ENCODE results near the gene NIPAL1.

Gene NIPAL1

DNA sequence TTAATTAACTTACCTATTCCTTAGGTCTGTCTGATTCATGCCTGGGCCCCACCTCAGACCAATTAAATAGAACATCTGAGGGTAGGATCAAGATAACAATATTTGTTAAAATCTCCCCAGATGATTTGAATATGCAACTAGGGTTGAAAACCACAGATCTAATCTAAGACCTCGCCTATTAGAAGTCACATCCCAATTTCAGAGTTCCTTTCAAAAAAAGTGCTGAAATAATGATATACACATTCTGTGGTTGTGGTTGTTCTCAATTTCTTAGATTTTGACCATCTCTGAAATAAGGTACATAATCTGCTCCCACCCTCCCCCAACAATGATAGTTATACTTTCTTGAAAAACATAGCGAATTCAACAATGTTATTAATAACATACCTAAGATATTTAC is 27.7 kb downstream of the NIPAL1 start (continued):
- TF ChIP-seq, protein P1, sequence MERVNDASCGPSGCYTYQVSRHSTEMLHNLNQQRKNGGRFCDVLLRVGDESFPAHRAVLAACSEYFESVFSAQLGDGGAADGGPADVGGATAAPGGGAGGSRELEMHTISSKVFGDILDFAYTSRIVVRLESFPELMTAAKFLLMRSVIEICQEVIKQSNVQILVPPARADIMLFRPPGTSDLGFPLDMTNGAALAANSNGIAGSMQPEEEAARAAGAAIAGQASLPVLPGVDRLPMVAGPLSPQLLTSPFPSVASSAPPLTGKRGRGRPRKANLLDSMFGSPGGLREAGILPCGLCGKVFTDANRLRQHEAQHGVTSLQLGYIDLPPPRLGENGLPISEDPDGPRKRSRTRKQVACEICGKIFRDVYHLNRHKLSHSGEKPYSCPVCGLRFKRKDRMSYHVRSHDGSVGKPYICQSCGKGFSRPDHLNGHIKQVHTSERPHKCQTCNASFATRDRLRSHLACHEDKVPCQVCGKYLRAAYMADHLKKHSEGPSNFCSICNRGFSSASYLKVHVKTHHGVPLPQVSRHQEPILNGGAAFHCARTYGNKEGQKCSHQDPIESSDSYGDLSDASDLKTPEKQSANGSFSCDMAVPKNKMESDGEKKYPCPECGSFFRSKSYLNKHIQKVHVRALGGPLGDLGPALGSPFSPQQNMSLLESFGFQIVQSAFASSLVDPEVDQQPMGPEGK (CRISPR knock-in tag; IDR thresholded peaks at IDR 0.05; ENCODE audit: borderline replicate concordance), result no peak
- TF ChIP-seq ESRRG (CRISPR knock-in tag; IDR thresholded peaks at IDR 0.05), result no peak
- no peak for TF ChIP-seq ZFP30 (CRISPR knock-in tag; IDR thresholded peaks at IDR 0.05)
- no peak for TF ChIP-seq ARNTL (CRISPR knock-in tag; IDR thresholded peaks at IDR 0.05; ENCODE audit: borderline replicate concordance, low read depth)

DNA sequence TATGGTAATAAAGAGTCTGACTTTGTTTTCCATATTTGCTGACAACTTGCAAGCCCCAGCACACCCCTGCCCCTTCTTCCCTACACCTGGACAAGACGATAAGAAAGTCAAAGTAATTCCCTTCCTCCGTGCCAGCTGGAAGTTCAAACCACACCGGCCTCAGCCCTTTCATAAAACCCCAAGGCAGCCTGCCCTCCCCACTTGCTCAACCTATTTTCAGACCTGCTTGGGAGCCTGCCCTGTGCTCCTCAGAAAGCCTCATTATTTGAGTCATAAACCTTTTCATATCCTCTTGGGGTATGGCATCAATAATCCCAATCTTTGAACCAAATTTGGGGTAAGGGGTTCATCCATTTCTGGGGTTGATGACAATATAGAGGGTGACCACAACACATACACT is 29.5 kb downstream of the NIPAL1 start:
- no peak for ATAC-seq
- TF ChIP-seq RARB (CRISPR knock-in tag; IDR thresholded peaks at IDR 0.05), result no peak
- TF ChIP-seq, protein P2, sequence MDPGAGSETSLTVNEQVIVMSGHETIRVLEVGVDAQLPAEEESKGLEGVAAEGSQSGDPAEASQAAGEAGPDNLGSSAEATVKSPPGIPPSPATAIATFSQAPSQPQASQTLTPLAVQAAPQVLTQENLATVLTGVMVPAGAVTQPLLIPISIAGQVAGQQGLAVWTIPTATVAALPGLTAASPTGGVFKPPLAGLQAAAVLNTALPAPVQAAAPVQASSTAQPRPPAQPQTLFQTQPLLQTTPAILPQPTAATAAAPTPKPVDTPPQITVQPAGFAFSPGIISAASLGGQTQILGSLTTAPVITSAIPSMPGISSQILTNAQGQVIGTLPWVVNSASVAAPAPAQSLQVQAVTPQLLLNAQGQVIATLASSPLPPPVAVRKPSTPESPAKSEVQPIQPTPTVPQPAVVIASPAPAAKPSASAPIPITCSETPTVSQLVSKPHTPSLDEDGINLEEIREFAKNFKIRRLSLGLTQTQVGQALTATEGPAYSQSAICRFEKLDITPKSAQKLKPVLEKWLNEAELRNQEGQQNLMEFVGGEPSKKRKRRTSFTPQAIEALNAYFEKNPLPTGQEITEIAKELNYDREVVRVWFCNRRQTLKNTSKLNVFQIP (CRISPR knock-in tag; IDR thresholded peaks at IDR 0.05; ENCODE audit: borderline replicate concordance, low read depth), result no peak
- TF ChIP-seq ZNF565 (CRISPR knock-in tag; conservative IDR thresholded peaks at IDR 0.05; ENCODE audit: low read depth), result no peak
- TF ChIP-seq ISL1 (CRISPR knock-in tag; IDR thresholded peaks at IDR 0.05), result no peak
- TF ChIP-seq ZC3H10 (CRISPR knock-in tag; IDR thresholded peaks at IDR 0.05), result no peak
- no peak for TF ChIP-seq BACH2 (CRISPR knock-in tag; IDR thresholded peaks at IDR 0.05; ENCODE audit: borderline replicate concordance)
- TF ChIP-seq ZNF70 (CRISPR knock-in tag; IDR thresholded peaks at IDR 0.05), result no peak
- TF ChIP-seq TCF4 (CRISPR knock-in tag; IDR thresholded peaks at IDR 0.05; ENCODE audit: borderline replicate concordance), result no peak
- no peak for TF ChIP-seq SNAI2 (CRISPR knock-in tag; IDR thresholded peaks at IDR 0.05)
- TF ChIP-seq ZNF8 (CRISPR knock-in tag; IDR thresholded peaks at IDR 0.05), result no peak

DNA sequence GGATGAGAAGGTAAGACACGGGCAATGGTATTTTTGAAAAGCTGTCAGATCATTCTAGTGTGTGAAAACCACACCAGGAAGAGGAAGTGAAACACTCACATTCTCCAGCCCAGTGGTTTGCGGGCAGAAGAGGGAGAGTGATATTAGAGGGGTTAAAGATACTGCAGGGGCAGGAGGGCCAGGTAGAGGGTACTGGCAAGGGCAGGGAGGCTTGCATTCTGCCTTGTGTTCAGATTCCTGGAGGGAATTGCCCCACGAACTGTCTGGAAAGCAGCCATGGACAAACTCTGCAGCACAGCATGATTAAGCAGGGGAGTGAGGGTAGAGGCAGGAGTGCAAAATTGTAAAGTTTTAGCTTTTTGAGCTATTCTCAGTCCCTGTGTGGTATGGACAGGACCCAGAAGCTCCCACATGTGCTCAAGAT is 30.9 kb downstream of the NIPAL1 start:
- 0 out of 3 replicates have a peak, but pooled peaks have one; percentile 19 for ATAC-seq
- TF ChIP-seq ZFP3 (CRISPR knock-in tag; IDR thresholded peaks at IDR 0.05), result no peak
- no peak for TF ChIP-seq BACH2 (CRISPR knock-in tag; IDR thresholded peaks at IDR 0.05; ENCODE audit: borderline replicate concordance)
- TF ChIP-seq GLIS3 (CRISPR knock-in tag; IDR thresholded peaks at IDR 0.05), result no peak
- TF ChIP-seq CSDC2 (CRISPR knock-in tag; IDR thresholded peaks at IDR 0.05), result no peak
- TF ChIP-seq ESRRG (CRISPR knock-in tag; IDR thresholded peaks at IDR 0.05), result no peak
- TF ChIP-seq, protein P3, sequence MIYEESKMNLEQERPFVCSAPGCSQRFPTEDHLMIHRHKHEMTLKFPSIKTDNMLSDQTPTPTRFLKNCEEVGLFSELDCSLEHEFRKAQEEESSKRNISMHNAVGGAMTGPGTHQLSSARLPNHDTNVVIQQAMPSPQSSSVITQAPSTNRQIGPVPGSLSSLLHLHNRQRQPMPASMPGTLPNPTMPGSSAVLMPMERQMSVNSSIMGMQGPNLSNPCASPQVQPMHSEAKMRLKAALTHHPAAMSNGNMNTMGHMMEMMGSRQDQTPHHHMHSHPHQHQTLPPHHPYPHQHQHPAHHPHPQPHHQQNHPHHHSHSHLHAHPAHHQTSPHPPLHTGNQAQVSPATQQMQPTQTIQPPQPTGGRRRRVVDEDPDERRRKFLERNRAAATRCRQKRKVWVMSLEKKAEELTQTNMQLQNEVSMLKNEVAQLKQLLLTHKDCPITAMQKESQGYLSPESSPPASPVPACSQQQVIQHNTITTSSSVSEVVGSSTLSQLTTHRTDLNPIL (CRISPR knock-in tag; IDR thresholded peaks at IDR 0.05; ENCODE audit: low read depth), result no peak
- TF ChIP-seq, protein P1 (CRISPR knock-in tag; IDR thresholded peaks at IDR 0.05; ENCODE audit: borderline replicate concordance), result no peak
- TF ChIP-seq ISL1 (CRISPR knock-in tag; IDR thresholded peaks at IDR 0.05), result no peak
- TF ChIP-seq TCF4 (CRISPR knock-in tag; IDR thresholded peaks at IDR 0.05; ENCODE audit: borderline replicate concordance), result no peak
- no peak for TF ChIP-seq ZNF565 (CRISPR knock-in tag; conservative IDR thresholded peaks at IDR 0.05; ENCODE audit: low read depth)
- TF ChIP-seq, protein P4, sequence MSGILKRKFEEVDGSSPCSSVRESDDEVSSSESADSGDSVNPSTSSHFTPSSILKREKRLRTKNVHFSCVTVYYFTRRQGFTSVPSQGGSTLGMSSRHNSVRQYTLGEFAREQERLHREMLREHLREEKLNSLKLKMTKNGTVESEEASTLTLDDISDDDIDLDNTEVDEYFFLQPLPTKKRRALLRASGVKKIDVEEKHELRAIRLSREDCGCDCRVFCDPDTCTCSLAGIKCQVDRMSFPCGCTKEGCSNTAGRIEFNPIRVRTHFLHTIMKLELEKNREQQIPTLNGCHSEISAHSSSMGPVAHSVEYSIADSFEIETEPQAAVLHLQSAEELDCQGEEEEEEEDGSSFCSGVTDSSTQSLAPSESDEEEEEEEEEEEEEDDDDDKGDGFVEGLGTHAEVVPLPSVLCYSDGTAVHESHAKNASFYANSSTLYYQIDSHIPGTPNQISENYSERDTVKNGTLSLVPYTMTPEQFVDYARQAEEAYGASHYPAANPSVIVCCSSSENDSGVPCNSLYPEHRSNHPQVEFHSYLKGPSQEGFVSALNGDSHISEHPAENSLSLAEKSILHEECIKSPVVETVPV (CRISPR knock-in tag; IDR thresholded peaks at IDR 0.05), result no peak
- TF ChIP-seq TOX (CRISPR knock-in tag; IDR thresholded peaks at IDR 0.05; ENCODE audit: borderline replicate concordance), result no peak
- TF ChIP-seq ZC3H10 (CRISPR knock-in tag; IDR thresholded peaks at IDR 0.05), result no peak
- no peak for TF ChIP-seq SNAI2 (CRISPR knock-in tag; IDR thresholded peaks at IDR 0.05)
- TF ChIP-seq RARB (CRISPR knock-in tag; IDR thresholded peaks at IDR 0.05), result no peak
- no peak for TF ChIP-seq ZNF70 (CRISPR knock-in tag; IDR thresholded peaks at IDR 0.05)
- TF ChIP-seq, protein P2 (CRISPR knock-in tag; IDR thresholded peaks at IDR 0.05; ENCODE audit: borderline replicate concordance, low read depth), result no peak
- TF ChIP-seq ZFP30 (CRISPR knock-in tag; IDR thresholded peaks at IDR 0.05), result no peak
